ENCODE results near the gene GRAP2. TPM values are rescaled to one million over a fixed set of nuclear protein-coding genes. Genes with fewer than 3 reads are reported as not detected.
"Not testable (repeated sequence)": the region's sequence is repeated elsewhere in the genome, so short reads cannot be mapped to it uniquely, and the experiment has no call there.

The GRAP2 gene
- total RNA-seq, result 1.2 TPM
- long read RNA-seq, result 0 reads

GRCh38 chr22:39900306-39901227, at the start of gene GRAP2:
Gene GRAP2 (plus strand): TSS chr22:39901084. CDS start chr22:39947107, 46,023 bp downstream.
- ATAC-seq, result peak; percentile 26

GRCh38 chr22:39851606-39852315, 49.1 kb upstream of the GRAP2 start:
- DNase-seq, result no peak
- intact Hi-C loops (cut with micrococcal nuclease), result no loop called here

More at GRCh38 chr22:39900306-39901227, at the start of gene GRAP2:
- no peak for DNase-seq
- intact Hi-C loops (cut with micrococcal nuclease), result no loop called here

GRCh38 chr22:39852799-39853198, 48.1 kb upstream of the GRAP2 start:
- no peak for ATAC-seq
- no peak for DNase-seq
- intact Hi-C loops (cut with micrococcal nuclease), result no loop called here

More at GRCh38 chr22:39851606-39852315, 49.1 kb upstream of the GRAP2 start:
- ATAC-seq, result no peak

- intact Hi-C loops (cut with micrococcal nuclease), result no loop called here
- ATAC-seq (no peak), DNase-seq (no peak)
These were observed 44.3 kb upstream of the GRAP2 start for GRCh38 chr22:39856588-39856987.

GRCh38 chr22:39859903-39860588, 40.8 kb upstream of the GRAP2 start:
- intact Hi-C loops (cut with micrococcal nuclease), result no loop called here
- DNase-seq (no peak), ATAC-seq (no peak)

GRCh38 chr22:39868741-39869140, 32.1 kb upstream of the GRAP2 start:
- ATAC-seq (no peak), DNase-seq (no peak)
- intact Hi-C loops (cut with micrococcal nuclease), result no loop called here

GRCh38 chr22:39869797-39870196, 31.1 kb upstream of the GRAP2 start:
- ATAC-seq; DNase-seq; intact Hi-C loops (cut with micrococcal nuclease): not testable (repeated sequence)

GRCh38 chr22:39871008-39871798, 29.7 kb upstream of the GRAP2 start:
- no peak for DNase-seq
- ATAC-seq, result no peak
- intact Hi-C loops (cut with micrococcal nuclease), result no loop called here

- intact Hi-C loops (cut with micrococcal nuclease), result no loop called here
- ATAC-seq (no peak), DNase-seq (no peak)
These were observed 28.3 kb upstream of the GRAP2 start for GRCh38 chr22:39872548-39872947.

GRCh38 chr22:39873965-39874364, 26.9 kb upstream of the GRAP2 start:
- no peak for DNase-seq
- no peak for ATAC-seq
- intact Hi-C loops (cut with micrococcal nuclease), result no loop called here

- ATAC-seq; intact Hi-C loops (cut with micrococcal nuclease): not testable (repeated sequence)
These were observed 25.6 kb upstream of the GRAP2 start for GRCh38 chr22:39875176-39875885.

GRCh38 chr22:39877079-39877845, 23.6 kb upstream of the GRAP2 start:
- DNase-seq, result no peak
- intact Hi-C loops (cut with micrococcal nuclease), result no loop called here
- no peak for ATAC-seq

More at GRCh38 chr22:39875176-39875885, 25.6 kb upstream of the GRAP2 start:
- DNase-seq, result not testable (repeated sequence)

- DNase-seq (no peak), ATAC-seq (no peak)
- intact Hi-C loops (cut with micrococcal nuclease), result no loop called here
These were observed 20.2 kb upstream of the GRAP2 start for GRCh38 chr22:39880722-39881121.

- intact Hi-C loops (cut with micrococcal nuclease), result no loop called here
- ATAC-seq (no peak), DNase-seq (no peak)
These were observed 17.8 kb upstream of the GRAP2 start for GRCh38 chr22:39883057-39883456.

GRCh38 chr22:39889924-39890323, 11.0 kb upstream of the GRAP2 start:
- ATAC-seq; DNase-seq; intact Hi-C loops (cut with micrococcal nuclease): not testable (repeated sequence)

GRCh38 chr22:39893526-39893925, 7.4 kb upstream of the GRAP2 start, which contains the start of gene ENTHD1:
Gene ENTHD1 (minus strand): TSS chr22:39893760. CDS start chr22:39887748, 6,012 bp downstream.
- intact Hi-C loops (cut with micrococcal nuclease), result no loop called here
- DNase-seq, result no peak
- ATAC-seq, result no peak

GRCh38 chr22:39894554-39895092, 6.3 kb upstream of the GRAP2 start:
- DNase-seq, result no peak
- no peak for ATAC-seq
- intact Hi-C loops (cut with micrococcal nuclease), result no loop called here

All from left ventricle myocardium superior (tissue), 1 donor.